Kidney (tissue), 14 donors: ENCODE measurements around the gene KCNQ1. TPM values are rescaled to one million over a fixed set of nuclear protein-coding genes. Genes with fewer than 3 reads are reported as not detected.

ENCODE experiments used
- DNase-seq, 5 donors: peaks; one replicate each; pipeline ENCODE4 v3.0.0-alpha.2; 2013 to 2020
- FAIRE-seq: peaks from 2 replicates; lab custom pipeline; 2012; peaks lifted over from hg19 to GRCh38; lab: Jason Lieb, UNC
- H3K27ac ChIP-seq, 2 donors: one replicate each; pipeline ENCODE4 v1.7.0; 2013; ENCODE audit warnings: low read depth in 2 of 2, low read length in 2 of 2, inconsistent platforms in 1 of 2
- H3K27me3 ChIP-seq: one replicate; pipeline ENCODE4 v1.7.1; 2013; ENCODE audit warnings: low read length, inconsistent platforms; ENCODE audit not compliant: control insufficient read depth, insufficient read depth
- H3K36me3 ChIP-seq, 3 donors: one replicate each; pipeline versions ENCODE4 v1.7.0 to v1.7.1; 2013; ENCODE audit warnings: low read length in 3 of 3, control low read depth in 1 of 3, inconsistent platforms in 1 of 3; ENCODE audit not compliant: insufficient read depth in 3 of 3, control insufficient read depth in 2 of 3
- H3K4me1 ChIP-seq, 3 donors: one replicate each; pipeline versions ENCODE4 v1.7.0 to v1.7.1; 2013; ENCODE audit warnings: low read length in 3 of 3, inconsistent platforms in 1 of 3, low read depth in 1 of 3; ENCODE audit not compliant: control insufficient read depth in 2 of 3, insufficient read depth in 2 of 3
- H3K4me3 ChIP-seq, 3 donors: one replicate each; pipeline versions ENCODE4 v1.7.0 to v1.8.1; 2013; ENCODE audit warnings: low read length in 3 of 3, control low read depth in 1 of 3, inconsistent platforms in 1 of 3
- H3K9ac ChIP-seq, 3 donors: one replicate each; pipeline versions ENCODE4 v1.7.0 to v1.7.1; 2013; ENCODE audit warnings: low read length in 3 of 3, control low read depth in 1 of 3, inconsistent platforms in 1 of 3
- H3K9me3 ChIP-seq, 3 donors: one replicate each; pipeline versions ENCODE4 v1.7.0 to v1.7.1; 2013; ENCODE audit warnings: low read length in 3 of 3, control low read depth in 1 of 3, inconsistent platforms in 1 of 3; ENCODE audit not compliant: control insufficient read depth in 2 of 3, insufficient read depth in 1 of 3
- intact Hi-C: fragments of 100-400 bp; cut with DNase I; formaldehyde crosslinking; loops from one replicate; pipeline ENCODE4 v1.11.1; 2022
- polyA plus RNA-seq: library from polyadenylated mRNA; stranded (reverse); fragments of 350-450 nt; fragmentation: Illumina TruSeq; extraction: RNeasy Lipid Tissue Mini Kit (QIAGEN cat#74804); gene quantifications from one replicate; pipeline ENCODE4 v1.2.3, GENCODE V29; 2014; ENCODE audit warnings: low read depth, low replicate concordance; ENCODE audit not compliant: insufficient read depth
- total RNA-seq: library from RNA; stranded (reverse); fragmentation: NEBNext Ultra II Directional; extraction: Animal tissue kit (Norgen Biotek cat#: 25700); gene quantifications from one replicate; pipeline ENCODE4 v1.2.1, GENCODE V29; 2021
- TF ChIP-seq, protein P1 (sequence below): IDR thresholded peaks from 3 replicates; pipeline ENCODE4 v1.5.1; 2012; ENCODE audit warnings: mild to moderate bottlenecking, moderate library complexity, borderline replicate concordance; ENCODE audit not compliant: insufficient read depth; ENCODE audit errors: extremely low read depth
- donor health status: control.
- donor health status: control.
- donor health status: control.
- donor health status: control.
- donor health status: control.
- donor health status: DM: yes; HTN: yes; CAD: no.
- donor health status: Normal renal cell carcinoma (clear cell type).

Gene KCNQ1
- total and polyA plus RNA-seq, 2 donors from 2014 or later, result 45.5 to 49.4 TPM

DNA sequence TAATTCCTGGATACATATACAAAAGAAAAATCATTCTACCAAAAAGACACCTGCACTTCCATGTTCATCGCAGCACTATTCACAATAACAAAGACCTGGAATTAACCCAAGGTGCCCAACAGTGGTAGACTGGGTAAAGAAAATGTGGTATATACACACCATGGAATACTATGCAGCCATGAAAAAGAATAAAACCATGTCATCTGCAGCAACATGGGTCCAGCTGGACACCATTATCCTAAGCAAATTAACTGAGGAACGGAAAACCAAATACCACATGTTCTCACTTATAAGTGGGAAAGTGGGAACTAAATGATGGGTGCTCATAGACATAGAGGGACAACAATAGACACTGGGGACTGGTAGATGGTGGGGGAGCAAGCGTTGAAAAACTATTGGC, 5.0 kb upstream of the KCNQ1 start:
- no peak for DNase-seq
- Histone ChIP-seq H3K27me3 (peaks cover 3% of the 10 kb centered on the region), H3K9me3 (no peaks in the 10 kb centered on the region), H3K27ac (no peak overlapping the region), H3K36me3 (no peaks in the 10 kb centered on the region), H3K4me1 (peaks cover 0 to 3% (median 0%) of the 10 kb centered on the region in 3 donors), H3K4me3 (no peak overlapping the region), H3K9ac (no peak overlapping the region)
- intact Hi-C loops, result no loop called here
- TF ChIP-seq, protein P1, sequence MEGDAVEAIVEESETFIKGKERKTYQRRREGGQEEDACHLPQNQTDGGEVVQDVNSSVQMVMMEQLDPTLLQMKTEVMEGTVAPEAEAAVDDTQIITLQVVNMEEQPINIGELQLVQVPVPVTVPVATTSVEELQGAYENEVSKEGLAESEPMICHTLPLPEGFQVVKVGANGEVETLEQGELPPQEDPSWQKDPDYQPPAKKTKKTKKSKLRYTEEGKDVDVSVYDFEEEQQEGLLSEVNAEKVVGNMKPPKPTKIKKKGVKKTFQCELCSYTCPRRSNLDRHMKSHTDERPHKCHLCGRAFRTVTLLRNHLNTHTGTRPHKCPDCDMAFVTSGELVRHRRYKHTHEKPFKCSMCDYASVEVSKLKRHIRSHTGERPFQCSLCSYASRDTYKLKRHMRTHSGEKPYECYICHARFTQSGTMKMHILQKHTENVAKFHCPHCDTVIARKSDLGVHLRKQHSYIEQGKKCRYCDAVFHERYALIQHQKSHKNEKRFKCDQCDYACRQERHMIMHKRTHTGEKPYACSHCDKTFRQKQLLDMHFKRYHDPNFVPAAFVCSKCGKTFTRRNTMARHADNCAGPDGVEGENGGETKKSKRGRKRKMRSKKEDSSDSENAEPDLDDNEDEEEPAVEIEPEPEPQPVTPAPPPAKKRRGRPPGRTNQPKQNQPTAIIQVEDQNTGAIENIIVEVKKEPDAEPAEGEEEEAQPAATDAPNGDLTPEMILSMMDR, result no peak
- no peak for FAIRE-seq

DNA sequence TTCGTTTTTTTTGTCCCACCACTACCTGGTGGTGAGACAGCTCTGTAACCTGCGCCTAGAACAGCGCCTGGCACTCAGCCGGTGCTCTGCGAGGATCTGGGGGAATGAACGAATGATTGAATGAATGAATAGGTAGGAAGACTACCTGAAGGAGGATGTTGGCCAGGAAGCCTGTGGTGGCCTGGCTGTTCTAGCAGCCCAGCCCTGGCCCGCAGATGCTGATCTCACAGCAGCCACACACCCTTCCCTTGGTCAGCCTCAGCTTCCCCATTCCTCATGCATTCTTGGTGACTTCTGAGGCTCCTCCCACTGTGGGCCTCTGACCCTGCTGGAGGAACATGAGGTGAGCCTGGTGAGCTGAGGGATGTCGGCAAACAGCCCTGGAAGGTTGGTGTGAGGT, 4.2 kb upstream of the KCNQ1 start:
- no peaks in the 10 kb centered on the region for H3K9me3 ChIP-seq
- H3K4me3 ChIP-seq, result no peak overlapping the region
- no peak overlapping the region for H3K27ac ChIP-seq
- intact Hi-C loops, result no loop called here
- TF ChIP-seq, protein P1, result no peak
- H3K4me1 ChIP-seq, result peaks cover 0 to 7% (median 0%) of the 10 kb centered on the region in 3 donors
- DNase-seq, result peak in 1 of 5 donors; percentile 60
- H3K27me3 ChIP-seq, result peaks cover 3% of the 10 kb centered on the region
- FAIRE-seq, result no peak
- no peak overlapping the region for H3K9ac ChIP-seq
- no peaks in the 10 kb centered on the region for H3K36me3 ChIP-seq

DNA sequence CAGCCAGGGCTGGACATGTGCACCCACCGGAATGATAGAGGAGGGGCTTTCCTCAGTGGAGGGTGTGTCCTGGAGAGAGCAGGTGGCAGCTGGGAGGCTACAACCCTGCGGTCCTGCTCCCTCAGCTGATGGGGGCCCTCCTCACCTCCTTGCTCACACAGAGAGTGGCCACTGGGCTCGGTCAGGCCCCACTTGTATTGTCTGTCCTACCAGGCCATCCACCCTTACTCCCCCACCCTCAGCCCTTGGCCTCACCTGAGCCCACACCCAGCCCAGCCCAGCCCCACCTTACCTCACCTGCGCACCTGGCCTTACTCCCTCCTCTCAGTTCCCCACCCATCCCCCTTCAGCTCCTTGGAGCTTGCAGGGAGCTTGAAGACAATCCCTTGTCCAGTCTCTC, 3.6 kb upstream of the KCNQ1 start:
- H3K4me1 ChIP-seq, result peaks cover 0 to 12% (median 0%) of the 10 kb centered on the region in 3 donors
- no peak overlapping the region for H3K4me3 ChIP-seq
- H3K9me3 ChIP-seq, result no peaks in the 10 kb centered on the region
- H3K27ac ChIP-seq, result no peak overlapping the region
- TF ChIP-seq, protein P1, result no peak
- FAIRE-seq, result no peak
- peak in 2 of 5 donors; percentile 39 to 61 for DNase-seq
- H3K36me3 ChIP-seq, result no peaks in the 10 kb centered on the region
- peaks cover 3% of the 10 kb centered on the region for H3K27me3 ChIP-seq
- intact Hi-C loops, result no loop called here
- H3K9ac ChIP-seq, result no peak overlapping the region

DNA sequence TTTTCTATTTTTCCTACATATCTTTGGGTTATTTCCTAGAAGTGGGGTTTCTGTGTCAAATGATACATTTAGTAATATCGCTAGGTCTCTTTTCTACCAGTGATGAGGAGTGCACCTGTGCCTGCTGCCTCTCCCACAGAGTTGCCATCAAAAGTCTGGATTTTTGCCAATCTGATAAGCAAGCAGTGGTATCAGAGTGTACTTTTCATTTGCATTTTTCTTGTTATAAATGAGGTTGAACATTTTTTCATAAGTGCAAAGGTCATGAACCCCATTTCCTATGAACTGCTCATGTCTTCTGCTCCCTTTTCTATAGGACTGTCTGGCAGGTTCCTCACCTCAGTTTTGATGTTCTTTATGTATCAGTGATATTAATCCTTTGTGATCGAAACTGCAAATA, 2.2 kb upstream of the KCNQ1 start:
- TF ChIP-seq, protein P1, result no peak
- Histone ChIP-seq H3K9me3 (no peaks in the 10 kb centered on the region), H3K27me3 (peaks cover 3% of the 10 kb centered on the region), H3K4me3 (no peak overlapping the region), H3K36me3 (no peaks in the 10 kb centered on the region), H3K9ac (no peak overlapping the region), H3K27ac (no peak overlapping the region), H3K4me1 (peaks cover 0 to 25% (median 5%) of the 10 kb centered on the region in 3 donors)
- DNase-seq (no peak), FAIRE-seq (no peak)
- intact Hi-C loops, result no loop called here
